Bronchial epithelial cell (primary cell): ENCODE data around the gene SERTAD2. TPM values are rescaled to one million over a fixed set of nuclear protein-coding genes. Genes with fewer than 3 reads are reported as not detected.

ENCODE experiments used
- DNase-seq: peaks from one replicate; pipeline ENCODE4 v3.0.0-alpha.2; 2010; ENCODE audit warnings: low read depth
- FAIRE-seq: peaks from 2 replicates; lab custom pipeline; 2011; peaks lifted over from hg19 to GRCh38; lab: Jason Lieb, UNC
- H3K27me3 ChIP-seq: 2 replicates; pipeline ENCODE4 v1.5.1; 2011; ENCODE audit warnings: low read length; ENCODE audit not compliant: control insufficient read depth, insufficient read depth
- H3K36me3 ChIP-seq: 2 replicates; pipeline ENCODE4 v1.5.1; 2011; ENCODE audit warnings: low read length; ENCODE audit not compliant: control insufficient read depth, insufficient read depth
- H3K4me3 ChIP-seq: 2 replicates; pipeline ENCODE4 v1.5.1; 2011; ENCODE audit warnings: mild to moderate bottlenecking, low read depth, low read length, control low read depth
- CTCF ChIP-seq: IDR thresholded peaks from 2 replicates; pipeline ENCODE4 v1.5.1; 2011; ENCODE audit warnings: mild to moderate bottlenecking, moderate library complexity, low read length, control low read depth, inconsistent platforms; ENCODE audit not compliant: insufficient read depth, severe bottlenecking
- total RNA-seq: library from RNA; depleted of rRNA; stranded (reverse); fragments of >200 nt; gene quantifications from 2 replicates; pipeline ENCODE4 v1.2.1, GENCODE V29; 2014

The SERTAD2 gene
- total RNA-seq, 1 donor from 2014 or later = 4.2 TPM

- Histone ChIP-seq H3K4me3 (no peak overlapping the region), H3K27me3 (no peaks in the 10 kb centered on the region), H3K36me3 (peaks cover 1% of the 10 kb centered on the region)
- TF ChIP-seq CTCF = no peak
- no peak for DNase-seq
- FAIRE-seq = no peak
Measured at GRCh38 chr2:64627860-64628841, 25.6 kb downstream of the SERTAD2 start.

GRCh38 chr2:64626963-64627760 is 26.6 kb downstream of the SERTAD2 start:
- no peaks in the 10 kb centered on the region for H3K27me3 ChIP-seq
- peaks cover 1% of the 10 kb centered on the region for H3K36me3 ChIP-seq
- DNase-seq (no peak), FAIRE-seq (no peak)
- no peak for TF ChIP-seq CTCF
- H3K4me3 ChIP-seq = no peak overlapping the region

- DNase-seq (no peak), FAIRE-seq (no peak)
- Histone ChIP-seq H3K36me3 (peaks cover under 1% of the 10 kb centered on the region), H3K4me3 (no peak overlapping the region), H3K27me3 (no peaks in the 10 kb centered on the region)
- TF ChIP-seq CTCF = no peak
Measured at GRCh38 chr2:64626146-64626809, 27.4 kb downstream of the SERTAD2 start.

- no peaks in the 10 kb centered on the region for H3K27me3 ChIP-seq
- no peak for DNase-seq
- no peak overlapping the region for H3K4me3 ChIP-seq
- FAIRE-seq = no peak
- H3K36me3 ChIP-seq = no peaks in the 10 kb centered on the region
- no peak for TF ChIP-seq CTCF
Measured at GRCh38 chr2:64625299-64626145, 28.2 kb downstream of the SERTAD2 start.

GRCh38 chr2:64624862-64625261 is 28.9 kb downstream of the SERTAD2 start:
- DNase-seq (no peak), FAIRE-seq (no peak)
- Histone ChIP-seq H3K27me3 (no peaks in the 10 kb centered on the region), H3K36me3 (no peaks in the 10 kb centered on the region), H3K4me3 (no peak overlapping the region)
- TF ChIP-seq CTCF = no peak
